Liver (tissue), 3 donors: ENCODE data around the gene ASMTL.
"Not testable (repeated sequence)": the region's sequence is repeated elsewhere in the genome, so short reads cannot be mapped to it uniquely, and the experiment has no call there.

Source experiments
- GABPA ChIP-seq, 2 donors: IDR thresholded peaks in 1 of 2; conservative IDR thresholded peaks in 1 of 2; 2 replicates each; pipeline ENCODE4 v1.6.1; 2016; ENCODE audit warnings: antibody characterized with exemption in 2 of 2, mild to moderate bottlenecking in 1 of 2, moderate library complexity in 1 of 2
- TAF1 ChIP-seq: conservative IDR thresholded peaks from 2 replicates; pipeline ENCODE4 v1.6.1; 2016; ENCODE audit warnings: antibody characterized with exemption, mild to moderate bottlenecking
- TF ChIP-seq, protein P1 (sequence below): fragments of 150-350 bp; IDR thresholded peaks from 2 replicates; pipeline ENCODE4 v1.5.1; 2017; ENCODE audit warnings: improper control_type of control experiment, low read depth, low read length; ENCODE audit not compliant: missing input control
- donor health status: healthy.
- donor health status: healthy.

GRCh38 chrX:1446984-1447968 is 5.4 kb downstream of the ASMTL start:
- TF ChIP-seq, protein P1, sequence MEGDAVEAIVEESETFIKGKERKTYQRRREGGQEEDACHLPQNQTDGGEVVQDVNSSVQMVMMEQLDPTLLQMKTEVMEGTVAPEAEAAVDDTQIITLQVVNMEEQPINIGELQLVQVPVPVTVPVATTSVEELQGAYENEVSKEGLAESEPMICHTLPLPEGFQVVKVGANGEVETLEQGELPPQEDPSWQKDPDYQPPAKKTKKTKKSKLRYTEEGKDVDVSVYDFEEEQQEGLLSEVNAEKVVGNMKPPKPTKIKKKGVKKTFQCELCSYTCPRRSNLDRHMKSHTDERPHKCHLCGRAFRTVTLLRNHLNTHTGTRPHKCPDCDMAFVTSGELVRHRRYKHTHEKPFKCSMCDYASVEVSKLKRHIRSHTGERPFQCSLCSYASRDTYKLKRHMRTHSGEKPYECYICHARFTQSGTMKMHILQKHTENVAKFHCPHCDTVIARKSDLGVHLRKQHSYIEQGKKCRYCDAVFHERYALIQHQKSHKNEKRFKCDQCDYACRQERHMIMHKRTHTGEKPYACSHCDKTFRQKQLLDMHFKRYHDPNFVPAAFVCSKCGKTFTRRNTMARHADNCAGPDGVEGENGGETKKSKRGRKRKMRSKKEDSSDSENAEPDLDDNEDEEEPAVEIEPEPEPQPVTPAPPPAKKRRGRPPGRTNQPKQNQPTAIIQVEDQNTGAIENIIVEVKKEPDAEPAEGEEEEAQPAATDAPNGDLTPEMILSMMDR, result not testable (repeated sequence)
- not testable (repeated sequence) for TF ChIP-seq TAF1; GABPA (IDR thresholded peaks at IDR 0.05 in 1 of 2, conservative IDR thresholded peaks at IDR 0.05 in 1 of 2)
